ENCODE results near the gene KCNK17. TPM values are rescaled to one million over a fixed set of nuclear protein-coding genes. Genes with fewer than 3 reads are reported as not detected.

KCNK17 gene
- total RNA-seq, 1 experiment from 2014 or later: not detected

- TF ChIP-seq REST (IDR thresholded peaks at IDR 0.05; ENCODE audit: low read depth) (no peak), SIN3A (IDR thresholded peaks at IDR 0.05; ENCODE audit: low read depth) (no peak), JUND (IDR thresholded peaks at IDR 0.05) (no peak), EZH2phosphoT487 (IDR thresholded peaks at IDR 0.05; ENCODE audit: borderline replicate concordance) (no peak), ZFX (IDR thresholded peaks at IDR 0.05) (no peak)
These were observed 25.8 kb upstream of the KCNK17 start (continued) for GRCh38 chr6:39339868-39340550.

GRCh38 chr6:39339096-39339867 lies 25.1 kb upstream of the KCNK17 start:
- BruUV-seq (replicated peaks): no TSS peak
- H3K9me2 ChIP-seq (ENCODE audit: insufficient read depth): no peaks in the 10 kb centered on the region
- RAD21 ChIA-PET (ENCODE audit: low non-redundant PET in 1 of 2, low total read pairs in 2 of 2, uncharacterized antibody in 2 of 2, unreplicated experiment in 2 of 2): no interaction called here
- intact Hi-C loops (cut with micrococcal nuclease): no loop called here
- H3K27ac ChIP-seq (ENCODE audit: low read depth, low read length): no peak overlapping the region
- H3K4me2 ChIP-seq (ENCODE audit: low read length): no peak overlapping the region
- ATAC-seq (no peak), DNase-seq (ENCODE audit: low read depth, low spot score) (no peak)
- no peak overlapping the region for H3K4me3 ChIP-seq (replicated peaks in 1 of 2; ENCODE audit: low read depth in 1 of 2, low read length in 2 of 2)
- no peaks in the 10 kb centered on the region for H3K79me2 ChIP-seq (ENCODE audit: insufficient read depth, low read length)
- POLR2A ChIA-PET: no interaction called here
- no peaks in the 10 kb centered on the region for H3K9me3 ChIP-seq (ENCODE audit: control insufficient read depth in 1 of 2, insufficient read depth in 1 of 2, low read depth in 1 of 2, low read length in 2 of 2)
- H2AFZ ChIP-seq (ENCODE audit: low read depth, low read length, poor library complexity, severe bottlenecking): no peak overlapping the region
- no peaks in the 10 kb centered on the region for H3K36me3 ChIP-seq (ENCODE audit: control insufficient read depth in 1 of 2, insufficient read depth in 2 of 2, low read length in 2 of 2)
- H4K20me1 ChIP-seq (ENCODE audit: insufficient read depth): no peaks in the 10 kb centered on the region
- H3K27me3 ChIP-seq (ENCODE audit: insufficient read depth, low read length): peaks cover 50% of the 10 kb centered on the region
- TF ChIP-seq ATF3 (IDR thresholded peaks at IDR 0.05): no peak
- no peak for TF ChIP-seq YY1 (IDR thresholded peaks at IDR 0.05; ENCODE audit: extremely low read depth, insufficient replicate concordance, low read depth, low read length)
- no peak for TF ChIP-seq CBX3 (IDR thresholded peaks at IDR 0.05; ENCODE audit: low read depth)
- no peaks in the 10 kb centered on the region for H3K4me1 ChIP-seq (ENCODE audit: control insufficient read depth in 1 of 2, insufficient read depth in 2 of 2, low read length in 2 of 2)
- H3K9ac ChIP-seq (ENCODE audit: low read length): no peak overlapping the region
- CTCF ChIA-PET: no interaction called here
